Esophagus muscularis mucosa (tissue), 4 donors: Measurements from ENCODE around the gene YAF2. TPM values are rescaled to one million over a fixed set of nuclear protein-coding genes. Genes with fewer than 3 reads are reported as not detected.
"Not testable (repeated sequence)": the region's sequence is repeated elsewhere in the genome, so short reads cannot be mapped to it uniquely, and the experiment has no call there.

ENCODE experiments used
- DNase-seq: peaks from one replicate; pipeline ENCODE4 v3.0.0-alpha.2; 2017; ENCODE audit errors: extremely low spot score
- H3K27ac ChIP-seq, 4 donors: fragments of 200-600 bp; sonication (generic); replicated peaks in 1 of 4; 1 replicate in 3 of 4; 2 replicates in 1 of 4; pipeline ENCODE4 v1.5.1; 2016 to 2019; ENCODE audit warnings: mild to moderate bottlenecking in 1 of 4
- H3K27me3 ChIP-seq, 4 donors: fragments of 200-600 bp; sonication (generic); one replicate each; pipeline versions ENCODE4 v1.5.1 to v1.6.0; 2016 to 2019
- H3K36me3 ChIP-seq, 4 donors: fragments of 200-600 bp; sonication (generic); one replicate each; pipeline ENCODE4 v1.5.1; 2016 to 2019
- H3K4me1 ChIP-seq, 4 donors: fragments of 200-600 bp; sonication (generic); one replicate each; pipeline ENCODE4 v1.5.1; 2016 to 2019
- H3K4me3 ChIP-seq, 4 donors: fragments of 200-600 bp; sonication (generic); 1 replicate in 2 of 4; 2 replicates in 2 of 4; pipeline ENCODE4 v1.5.1; 2016 to 2019; ENCODE audit warnings: mild to moderate bottlenecking in 4 of 4, moderate library complexity in 1 of 4
- H3K9me3 ChIP-seq, 4 donors: fragments of 200-600 bp; sonication (generic); 1 replicate in 3 of 4; 2 replicates in 1 of 4; pipeline ENCODE4 v1.5.1; 2016 to 2019
- EP300 ChIP-seq: sonication (generic); formaldehyde crosslinking; IDR thresholded peaks from one replicate; pipeline ENCODE4 v1.6.1; 2017; ENCODE audit warnings: antibody characterized with exemption
- POLR2A ChIP-seq: fragments of 450-650 bp; IDR thresholded peaks from one replicate; pipeline ENCODE4 v1.6.1; 2017; ENCODE audit warnings: antibody characterized with exemption, moderate library complexity, mild to moderate bottlenecking, low read depth
- POLR2AphosphoS5 ChIP-seq, 2 donors: sonication (generic); formaldehyde crosslinking; IDR thresholded peaks; one replicate each; pipeline ENCODE4 v1.6.1; 2017; ENCODE audit warnings: antibody characterized with exemption in 2 of 2
- WGBS: methylation state at CpG from one replicate; pipeline ENCODE4 v1.1.5; 2018; 5-methylcytosine and 5-hydroxymethylcytosine counted together
- intact Hi-C: fragments of 100-400 bp; cut with DNase I; formaldehyde crosslinking; loops from one replicate; pipeline ENCODE4 v1.15.1; 2023
- total RNA-seq, 4 donors: library from RNA; depleted of rRNA; stranded (reverse); fragments of >200 nt; gene quantifications; one replicate each; pipeline versions ENCODE4 v1.1.0 to v1.2.1, GENCODE V29; 2016
- TF ChIP-seq, protein P1 (sequence below), 3 experiments: fragments of 200-600 bp in 2 of 3; fragments of 450-650 bp in 1 of 3; sonication (generic) in 2 of 3; IDR thresholded peaks; one replicate each; pipeline ENCODE4 v1.5.1; 2017 to 2019; ENCODE audit warnings: antibody characterized with exemption in 3 of 3, mild to moderate bottlenecking in 2 of 3, moderate library complexity in 1 of 3

YAF2 gene
- total RNA-seq, 4 donors from 2014 or later = 16.8 to 30.3 (median 20.4) TPM

DNA sequence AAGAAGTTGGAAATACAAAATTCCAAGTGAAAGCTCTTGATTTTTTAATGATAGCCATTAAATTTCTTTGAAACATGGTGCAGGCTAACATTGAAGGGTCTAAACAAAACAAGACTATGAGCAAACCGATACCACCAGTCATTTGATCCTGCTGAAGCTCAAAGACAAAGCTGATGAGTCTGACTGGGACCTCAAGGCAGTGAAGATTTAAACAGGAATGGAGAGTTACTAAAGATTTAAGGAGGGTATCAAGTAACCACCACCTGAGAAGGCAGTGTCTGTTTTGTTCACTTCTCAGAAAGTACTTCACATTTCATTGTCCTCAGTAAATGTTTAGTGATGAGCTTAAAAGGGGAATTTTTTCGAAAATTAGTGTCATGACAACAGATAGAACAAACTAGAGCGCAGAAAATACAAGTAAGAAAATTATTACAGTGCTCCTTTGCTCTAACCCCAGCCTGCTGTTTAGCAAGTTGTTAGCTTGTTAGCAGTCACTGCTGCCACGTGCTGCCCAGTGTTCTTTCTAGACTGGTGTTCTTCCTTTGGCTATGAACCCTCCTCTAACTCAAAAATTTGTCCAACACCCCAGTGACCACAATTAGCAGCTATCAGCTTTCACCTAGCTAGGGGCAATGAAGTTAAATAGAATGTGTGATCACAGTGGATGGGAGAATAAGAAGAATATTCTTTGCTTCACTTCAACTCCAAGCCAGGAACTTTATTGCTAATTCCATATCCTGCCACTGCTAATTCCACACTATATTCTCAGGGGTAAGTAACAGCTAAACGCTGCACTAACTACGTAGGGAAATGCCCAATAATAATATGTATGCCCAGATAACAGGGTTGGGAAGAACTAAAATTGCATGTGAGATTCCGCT lies 41.1 kb downstream of the YAF2 start:
- Histone ChIP-seq H3K36me3 (peaks cover 0 to 30% (median 16%) of the 10 kb centered on the region in 4 donors), H3K4me1 (peaks cover 0 to 5% (median 0%) of the 10 kb centered on the region in 4 donors), H3K27me3 (no peaks in the 10 kb centered on the region), H3K27ac (no peak overlapping the region), H3K9me3 (no peaks in the 10 kb centered on the region), H3K4me3 (no peak overlapping the region)
- 91% methylated on average over 7 of the region's 7 CpGs for WGBS
- no peak for DNase-seq
- TF ChIP-seq POLR2A (no peak), POLR2AphosphoS5 (IDR thresholded peaks at IDR 0.05) (no peak), EP300 (no peak)
- TF ChIP-seq, protein P1, sequence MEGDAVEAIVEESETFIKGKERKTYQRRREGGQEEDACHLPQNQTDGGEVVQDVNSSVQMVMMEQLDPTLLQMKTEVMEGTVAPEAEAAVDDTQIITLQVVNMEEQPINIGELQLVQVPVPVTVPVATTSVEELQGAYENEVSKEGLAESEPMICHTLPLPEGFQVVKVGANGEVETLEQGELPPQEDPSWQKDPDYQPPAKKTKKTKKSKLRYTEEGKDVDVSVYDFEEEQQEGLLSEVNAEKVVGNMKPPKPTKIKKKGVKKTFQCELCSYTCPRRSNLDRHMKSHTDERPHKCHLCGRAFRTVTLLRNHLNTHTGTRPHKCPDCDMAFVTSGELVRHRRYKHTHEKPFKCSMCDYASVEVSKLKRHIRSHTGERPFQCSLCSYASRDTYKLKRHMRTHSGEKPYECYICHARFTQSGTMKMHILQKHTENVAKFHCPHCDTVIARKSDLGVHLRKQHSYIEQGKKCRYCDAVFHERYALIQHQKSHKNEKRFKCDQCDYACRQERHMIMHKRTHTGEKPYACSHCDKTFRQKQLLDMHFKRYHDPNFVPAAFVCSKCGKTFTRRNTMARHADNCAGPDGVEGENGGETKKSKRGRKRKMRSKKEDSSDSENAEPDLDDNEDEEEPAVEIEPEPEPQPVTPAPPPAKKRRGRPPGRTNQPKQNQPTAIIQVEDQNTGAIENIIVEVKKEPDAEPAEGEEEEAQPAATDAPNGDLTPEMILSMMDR (IDR thresholded peaks at IDR 0.05) = no peak
- intact Hi-C loops = no loop called here

DNA sequence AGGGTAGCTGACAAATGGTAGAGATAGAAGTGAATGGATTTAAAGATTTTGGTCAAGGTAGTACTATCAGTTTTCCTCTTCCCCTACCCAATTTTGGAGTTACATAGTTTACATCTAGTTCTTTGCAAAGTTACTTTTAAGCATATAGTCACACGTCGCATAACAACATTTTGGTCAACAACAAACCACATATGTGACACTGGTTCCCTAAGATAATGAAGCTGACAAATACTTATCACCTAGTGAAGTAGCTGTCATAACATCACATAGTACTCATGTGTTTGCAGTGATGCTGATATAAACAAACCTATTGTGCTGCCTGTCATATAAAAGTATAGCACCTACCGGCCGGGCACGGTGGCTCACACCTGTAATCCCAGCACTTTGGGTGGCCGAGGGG lies 45.4 kb downstream of the YAF2 start:
- H3K9me3 ChIP-seq = no peaks in the 10 kb centered on the region
- H3K27me3 ChIP-seq = no peaks in the 10 kb centered on the region
- H3K4me3 ChIP-seq = no peak overlapping the region
- H3K36me3 ChIP-seq = peaks cover 0 to 22% (median 11%) of the 10 kb centered on the region in 4 donors
- intact Hi-C loops = no loop called here
- DNase-seq = no peak
- no peaks in the 10 kb centered on the region for H3K4me1 ChIP-seq
- no peak overlapping the region for H3K27ac ChIP-seq
- WGBS = 91% methylated on average over 6 of the region's 6 CpGs
- TF ChIP-seq, protein P1 (IDR thresholded peaks at IDR 0.05) = no peak
- TF ChIP-seq EP300 (no peak), POLR2AphosphoS5 (IDR thresholded peaks at IDR 0.05) (no peak), POLR2A (no peak)

DNA sequence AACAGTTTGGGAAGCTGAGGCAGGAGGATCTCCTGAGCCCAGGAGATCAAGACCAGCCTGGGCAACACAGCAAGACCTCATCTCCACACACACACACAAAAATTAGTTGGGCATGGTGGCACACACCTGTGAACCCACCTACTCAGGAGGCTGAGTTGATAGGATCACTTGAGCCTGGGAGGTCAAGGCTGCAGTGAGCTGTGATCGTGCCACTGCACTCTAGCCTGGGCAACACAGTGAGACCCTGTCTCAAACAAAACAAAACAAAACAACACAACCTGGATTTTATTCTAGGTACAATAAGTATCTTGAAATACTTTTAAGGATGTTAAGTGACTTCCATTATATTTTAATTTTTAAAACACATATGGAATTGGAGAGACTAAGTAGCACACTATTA lies 45.8 kb downstream of the YAF2 start:
- Histone ChIP-seq H3K27me3 (no peaks in the 10 kb centered on the region), H3K36me3 (peaks cover 0 to 21% (median 11%) of the 10 kb centered on the region in 4 donors), H3K4me3 (no peak overlapping the region), H3K4me1 (no peaks in the 10 kb centered on the region), H3K9me3 (no peaks in the 10 kb centered on the region), H3K27ac (no peak overlapping the region)
- TF ChIP-seq, protein P1 (IDR thresholded peaks at IDR 0.05) = no peak
- TF ChIP-seq POLR2A (no peak), EP300 (no peak), POLR2AphosphoS5 (IDR thresholded peaks at IDR 0.05) (no peak)
- DNase-seq = no peak
- intact Hi-C loops = no loop called here
- WGBS = 95% methylated on average over 1 of the region's 1 CpG

- peaks cover 0 to 15% (median 5%) of the 10 kb centered on the region in 4 donors for H3K36me3 ChIP-seq
- TF ChIP-seq POLR2A (no peak), POLR2AphosphoS5 (IDR thresholded peaks at IDR 0.05) (no peak), EP300 (no peak)
- TF ChIP-seq, protein P1 (IDR thresholded peaks at IDR 0.05) = no peak
- no peaks in the 10 kb centered on the region for H3K27me3 ChIP-seq
- intact Hi-C loops = no loop called here
- H3K27ac ChIP-seq = no peak overlapping the region
- no peak overlapping the region for H3K4me3 ChIP-seq
- no peaks in the 10 kb centered on the region for H3K4me1 ChIP-seq
- no peaks in the 10 kb centered on the region for H3K9me3 ChIP-seq
- no peak for DNase-seq
These were observed 47.7 kb downstream of the YAF2 start for GRCh38 chr12:42190376-42190775.

- DNase-seq, intact Hi-C loops, H3K9me3 ChIP-seq, H3K4me3 ChIP-seq, H3K27ac ChIP-seq, H3K4me1 ChIP-seq, H3K27me3 ChIP-seq: not testable (repeated sequence)
- peaks cover 0 to 15% (median 4%) of the 10 kb centered on the region in 4 donors for H3K36me3 ChIP-seq
- WGBS = 97% methylated on average over 3 of the region's 3 CpGs
These were observed 49.8 kb downstream of the YAF2 start for GRCh38 chr12:42188275-42188674.
